HFF-Myc (cell line): ENCODE results near the gene MYF6.

ENCODE experiments used
- DNase-seq: peaks from one replicate; pipeline ENCODE4 v3.0.0-alpha.2; 2011; ENCODE audit warnings: low read depth; ENCODE audit errors: extremely low read depth
- H3K4me3 ChIP-seq: replicated peaks from 2 replicates; pipeline ENCODE4 v1.5.1; 2011; ENCODE audit warnings: low read depth, mild to moderate bottlenecking, control low read depth, low read length
- CTCF ChIP-seq: IDR thresholded peaks from 2 replicates; pipeline ENCODE4 v1.5.1; 2012; ENCODE audit warnings: mild to moderate bottlenecking, low read depth, low read length, control low read depth; ENCODE audit errors: missing control alignments

MYF6 gene

GRCh38 chr12:80692114-80692513 is 15.3 kb upstream of the MYF6 start:
- H3K4me3 ChIP-seq: no peak overlapping the region
- TF ChIP-seq CTCF: no peak
- DNase-seq: no peak

- no peak for DNase-seq
- no peak for TF ChIP-seq CTCF
- no peak overlapping the region for H3K4me3 ChIP-seq
These were observed 10.1 kb upstream of the MYF6 start for GRCh38 chr12:80697270-80697887.

- DNase-seq: no peak
- no peak for TF ChIP-seq CTCF
- H3K4me3 ChIP-seq: no peak overlapping the region
These were observed 9.2 kb upstream of the MYF6 start for GRCh38 chr12:80698256-80698655.

- DNase-seq: no peak
- no peak overlapping the region for H3K4me3 ChIP-seq
- no peak for TF ChIP-seq CTCF
These were observed 8.4 kb upstream of the MYF6 start for GRCh38 chr12:80698847-80699542.

GRCh38 chr12:80700327-80700726 is 7.1 kb upstream of the MYF6 start:
- no peak for TF ChIP-seq CTCF
- H3K4me3 ChIP-seq: no peak overlapping the region
- DNase-seq: no peak

- DNase-seq: no peak
- H3K4me3 ChIP-seq: no peak overlapping the region
- TF ChIP-seq CTCF: no peak
These were observed 6.0 kb upstream of the MYF6 start for GRCh38 chr12:80701388-80701787.
